Tibial artery (tissue), 4 donors: ENCODE data around the gene ATP11C.

Source experiments
- DNase-seq, 2 donors: peaks; one replicate each; pipeline ENCODE4 v3.0.0-alpha.2; 2019
- H3K27ac ChIP-seq, 2 donors: fragments of 200-600 bp; sonication (generic) in 1 of 2; 1 replicate in 1 of 2; 2 replicates in 1 of 2; pipeline ENCODE4 v1.5.1; 2018 to 2019; ENCODE audit warnings: mild to moderate bottlenecking in 1 of 2
- H3K27me3 ChIP-seq, 2 donors: fragments of 200-600 bp; sonication (generic) in 1 of 2; one replicate each; pipeline versions ENCODE4 v1.5.1 to v1.6.0; 2016 to 2019
- H3K36me3 ChIP-seq, 3 donors: fragments of 200-600 bp; sonication (generic) in 2 of 3; one replicate each; pipeline ENCODE4 v1.5.1; 2016 to 2019; ENCODE audit warnings: mild to moderate bottlenecking in 2 of 3
- H3K4me1 ChIP-seq, 4 donors: fragments of 200-600 bp; sonication (generic) in 2 of 4; 1 replicate in 3 of 4; 2 replicates in 1 of 4; pipeline ENCODE4 v1.5.1; 2016 to 2019
- H3K4me3 ChIP-seq, 2 donors: fragments of 200-600 bp; sonication (generic) in 1 of 2; 1 replicate in 1 of 2; 2 replicates in 1 of 2; pipeline ENCODE4 v1.5.1; 2018 to 2019; ENCODE audit warnings: mild to moderate bottlenecking in 2 of 2
- H3K9me3 ChIP-seq, 3 donors: fragments of 200-600 bp; sonication (generic) in 1 of 3; one replicate each; pipeline ENCODE4 v1.5.1; 2016 to 2019
- intact Hi-C: fragments of 100-400 bp; cut with DNase I; formaldehyde crosslinking; loops from one replicate; pipeline ENCODE4 v1.15.0; 2023; ENCODE audit warnings: low total_unique reads
- TF ChIP-seq, protein P1 (sequence below), 2 experiments: fragments of 200-600 bp in 1 of 2; fragments of 450-650 bp in 1 of 2; IDR thresholded peaks; one replicate each; pipeline ENCODE4 v1.5.1; 2017 to 2019; ENCODE audit warnings: antibody characterized with exemption in 2 of 2, mild to moderate bottlenecking in 1 of 2, moderate library complexity in 1 of 2

Gene ATP11C

DNA sequence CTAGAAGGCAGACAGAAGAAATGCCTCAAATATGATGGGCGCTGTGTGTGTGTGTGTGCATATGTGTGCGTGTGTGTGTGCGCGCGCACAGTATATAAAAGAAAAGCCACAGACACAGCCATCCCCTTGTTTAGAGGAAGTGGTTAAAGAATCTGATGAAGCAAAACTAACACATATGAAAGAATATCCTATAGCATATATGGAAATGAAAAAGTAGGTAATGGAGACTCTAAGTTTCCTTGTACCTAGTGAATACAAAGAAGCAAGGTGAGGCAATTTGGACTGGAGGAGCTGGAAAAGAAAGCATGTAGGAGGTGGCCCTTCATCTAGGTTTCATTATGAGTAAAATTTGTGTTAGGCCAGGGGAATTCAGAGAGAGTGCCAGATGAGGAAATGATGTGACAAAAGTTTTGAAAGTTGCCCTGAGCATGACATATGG is 166.3 kb downstream of the ATP11C start:
- intact Hi-C loops: no loop called here
- TF ChIP-seq, protein P1, sequence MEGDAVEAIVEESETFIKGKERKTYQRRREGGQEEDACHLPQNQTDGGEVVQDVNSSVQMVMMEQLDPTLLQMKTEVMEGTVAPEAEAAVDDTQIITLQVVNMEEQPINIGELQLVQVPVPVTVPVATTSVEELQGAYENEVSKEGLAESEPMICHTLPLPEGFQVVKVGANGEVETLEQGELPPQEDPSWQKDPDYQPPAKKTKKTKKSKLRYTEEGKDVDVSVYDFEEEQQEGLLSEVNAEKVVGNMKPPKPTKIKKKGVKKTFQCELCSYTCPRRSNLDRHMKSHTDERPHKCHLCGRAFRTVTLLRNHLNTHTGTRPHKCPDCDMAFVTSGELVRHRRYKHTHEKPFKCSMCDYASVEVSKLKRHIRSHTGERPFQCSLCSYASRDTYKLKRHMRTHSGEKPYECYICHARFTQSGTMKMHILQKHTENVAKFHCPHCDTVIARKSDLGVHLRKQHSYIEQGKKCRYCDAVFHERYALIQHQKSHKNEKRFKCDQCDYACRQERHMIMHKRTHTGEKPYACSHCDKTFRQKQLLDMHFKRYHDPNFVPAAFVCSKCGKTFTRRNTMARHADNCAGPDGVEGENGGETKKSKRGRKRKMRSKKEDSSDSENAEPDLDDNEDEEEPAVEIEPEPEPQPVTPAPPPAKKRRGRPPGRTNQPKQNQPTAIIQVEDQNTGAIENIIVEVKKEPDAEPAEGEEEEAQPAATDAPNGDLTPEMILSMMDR (IDR thresholded peaks at IDR 0.05): no peak

DNA sequence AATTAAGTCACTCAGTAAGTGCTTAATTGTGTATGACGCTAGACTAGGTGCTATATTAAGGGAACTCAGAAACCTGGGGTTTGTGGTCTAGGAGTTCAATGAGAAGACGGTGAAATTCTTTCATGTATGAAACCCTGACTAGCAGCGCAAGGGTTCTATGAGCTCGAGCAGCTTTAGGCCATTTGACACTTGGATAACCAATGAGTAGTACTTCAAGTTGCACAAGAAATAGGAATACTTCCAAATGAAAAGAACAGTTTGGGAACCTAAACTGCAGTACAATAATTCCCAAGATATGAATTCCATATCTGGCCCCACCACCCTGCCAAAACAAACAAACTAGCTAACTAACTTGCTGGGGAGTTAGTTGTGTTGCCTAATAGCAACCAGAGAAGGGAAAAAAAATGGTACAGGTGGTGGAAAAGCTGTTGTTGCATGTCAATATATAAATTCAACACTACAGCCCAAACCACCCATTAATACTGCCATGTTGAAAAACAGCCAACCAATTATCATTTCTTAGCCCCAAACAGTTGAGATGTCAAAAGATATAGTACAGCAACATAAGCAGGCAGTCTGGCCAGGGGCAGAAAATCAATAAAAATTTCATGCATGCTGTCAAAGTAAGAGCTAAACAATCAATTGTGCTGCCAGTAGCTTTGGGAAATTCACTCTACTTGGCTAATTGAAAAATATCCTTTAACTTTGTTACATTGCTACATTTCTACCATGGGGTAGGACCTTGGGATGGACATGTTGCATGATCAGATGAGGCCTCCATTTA is 170.3 kb downstream of the ATP11C start:
- H3K4me1 ChIP-seq: peaks cover 0 to 5% (median 0%) of the 10 kb centered on the region in 4 donors
- H3K27me3 ChIP-seq: no peaks in the 10 kb centered on the region
- H3K4me3 ChIP-seq: no peak overlapping the region
- TF ChIP-seq, protein P1 (IDR thresholded peaks at IDR 0.05): no peak
- DNase-seq: peak; percentile 57 to 59
- no peaks in the 10 kb centered on the region for H3K9me3 ChIP-seq
- no peak overlapping the region for H3K27ac ChIP-seq
- intact Hi-C loops: no loop called here
- peaks cover 0 to 8% (median 0%) of the 10 kb centered on the region in 3 donors for H3K36me3 ChIP-seq

More for the DNA sequence above, 166.3 kb downstream of the ATP11C start:
- Histone ChIP-seq H3K27ac (no peak overlapping the region), H3K4me3 (no peak overlapping the region), H3K36me3 (peaks cover 0 to 14% (median 6%) of the 10 kb centered on the region in 3 donors), H3K27me3 (no peaks in the 10 kb centered on the region), H3K9me3 (no peaks in the 10 kb centered on the region), H3K4me1 (peaks cover 0 to 5% (median 0%) of the 10 kb centered on the region in 4 donors)
- no peak for DNase-seq

DNA sequence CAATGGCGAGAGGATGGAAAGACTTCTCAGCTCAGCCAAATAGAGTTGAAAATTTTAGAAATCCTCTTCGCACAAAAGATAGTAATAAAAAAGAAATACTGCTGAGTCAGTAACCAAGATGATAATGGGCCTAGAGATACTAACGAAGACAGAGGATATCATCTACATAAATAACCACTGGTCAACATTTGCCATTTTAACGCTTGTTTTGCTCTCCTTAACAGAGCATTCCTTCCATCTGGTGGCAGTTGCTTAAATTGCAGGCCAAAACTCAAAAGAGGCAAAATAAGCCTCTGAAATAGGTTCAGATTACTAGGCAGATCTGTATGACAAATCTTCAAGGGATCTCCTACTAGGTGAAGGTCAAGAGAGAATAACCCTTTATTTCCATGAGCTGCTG is 173.2 kb downstream of the ATP11C start:
- no peak for DNase-seq
- Histone ChIP-seq H3K4me1 (peaks cover 0 to 5% (median 0%) of the 10 kb centered on the region in 4 donors), H3K36me3 (peaks cover 0 to 7% (median 0%) of the 10 kb centered on the region in 3 donors), H3K27me3 (no peaks in the 10 kb centered on the region), H3K4me3 (no peak overlapping the region), H3K9me3 (peaks cover 0 to 4% (median 3%) of the 10 kb centered on the region in 3 donors), H3K27ac (no peak overlapping the region)
- intact Hi-C loops: no loop called here
- TF ChIP-seq, protein P1 (IDR thresholded peaks at IDR 0.05): peak; percentile 20 to 22

DNA sequence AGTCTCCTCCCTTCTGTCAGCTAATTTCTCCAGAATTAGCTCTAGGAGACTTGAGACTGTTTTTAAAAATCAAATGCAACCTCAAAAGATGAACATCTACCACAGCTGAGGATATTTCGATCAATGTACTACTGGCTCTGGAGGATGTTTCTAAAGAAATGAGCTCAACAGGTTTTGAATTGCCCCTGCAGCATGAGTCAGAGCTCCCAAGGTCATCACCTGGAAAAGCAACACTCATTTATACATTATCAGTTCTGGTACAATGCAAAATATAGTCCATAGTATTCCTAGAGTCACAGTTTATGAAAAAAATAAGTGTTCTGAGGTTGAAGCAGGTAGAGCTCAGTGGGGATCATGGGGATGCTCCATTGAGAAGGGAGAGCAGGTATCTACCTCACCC is 174.0 kb downstream of the ATP11C start:
- TF ChIP-seq, protein P1 (IDR thresholded peaks at IDR 0.05): no peak
- Histone ChIP-seq H3K36me3 (peaks cover 0 to 11% (median 0%) of the 10 kb centered on the region in 3 donors), H3K4me1 (peaks cover 0 to 5% (median 0%) of the 10 kb centered on the region in 4 donors), H3K27ac (no peak overlapping the region), H3K9me3 (peaks cover 0 to 10% (median 10%) of the 10 kb centered on the region in 3 donors), H3K27me3 (no peaks in the 10 kb centered on the region), H3K4me3 (no peak overlapping the region)
- DNase-seq: no peak
- intact Hi-C loops: no loop called here

DNA sequence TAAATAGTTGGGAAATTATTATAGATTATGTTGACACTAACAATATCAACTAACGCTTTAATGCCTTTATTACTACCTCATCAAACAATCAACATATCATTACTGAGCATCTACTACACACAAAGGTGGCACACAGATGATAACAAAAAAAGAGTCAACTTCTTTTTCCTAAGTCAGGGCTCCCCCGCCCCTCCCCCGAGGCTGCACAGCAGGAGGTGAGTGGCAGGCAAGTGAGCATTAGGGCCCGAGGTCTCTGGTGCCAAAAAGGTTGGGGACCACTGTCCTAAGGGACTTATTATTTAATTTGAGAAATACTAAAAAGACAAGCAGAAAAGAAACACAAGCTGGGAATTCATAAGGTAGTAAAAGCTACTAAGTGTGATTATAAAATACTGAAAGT is 174.6 kb downstream of the ATP11C start:
- intact Hi-C loops: no loop called here

More for the DNA sequence above, 174.6 kb downstream of the ATP11C start:
- Histone ChIP-seq H3K9me3 (peaks cover 0 to 10% (median 10%) of the 10 kb centered on the region in 3 donors), H3K4me3 (no peak overlapping the region), H3K36me3 (peaks cover 0 to 11% (median 0%) of the 10 kb centered on the region in 3 donors), H3K27me3 (no peaks in the 10 kb centered on the region), H3K27ac (no peak overlapping the region), H3K4me1 (peaks cover 0 to 5% (median 0%) of the 10 kb centered on the region in 4 donors)
- TF ChIP-seq, protein P1 (IDR thresholded peaks at IDR 0.05): no peak
- no peak for DNase-seq
